H9 (cell line): ENCODE data around the gene DBH. TPM values are rescaled to one million over a fixed set of nuclear protein-coding genes. Genes with fewer than 3 reads are reported as not detected.

ENCODE experiments used
- DNase-seq: peaks from one replicate; pipeline ENCODE4 v3.0.0-alpha.2; 2017
- H2AFZ ChIP-seq: one replicate; pipeline ENCODE4 v1.6.1; 2013; ENCODE audit warnings: mild to moderate bottlenecking, low read length, control low read depth, moderate library complexity
- H2AK5ac ChIP-seq: 2 replicates; pipeline ENCODE4 v1.6.1; 2013; ENCODE audit warnings: low read length, control low read depth, mixed read lengths; ENCODE audit not compliant: insufficient read length
- H2BK120ac ChIP-seq: one replicate; pipeline ENCODE4 v1.6.1; 2013; ENCODE audit warnings: low read depth, mild to moderate bottlenecking, low read length, control low read depth, inconsistent platforms; ENCODE audit not compliant: poor library complexity, severe bottlenecking
- H2BK12ac ChIP-seq: 2 replicates; pipeline ENCODE4 v1.6.1; 2013; ENCODE audit warnings: low read length, control low read depth, mixed read lengths, low read depth; ENCODE audit not compliant: insufficient read length
- H2BK15ac ChIP-seq: 2 replicates; pipeline ENCODE4 v1.6.1; 2013; ENCODE audit warnings: low read depth, low read length, control low read depth
- H2BK20ac ChIP-seq: one replicate; pipeline ENCODE4 v1.6.1; 2013; ENCODE audit warnings: low read depth, mild to moderate bottlenecking, low read length, control low read depth, inconsistent platforms; ENCODE audit not compliant: poor library complexity, severe bottlenecking
- H2BK5ac ChIP-seq: 2 replicates; pipeline ENCODE4 v1.6.1; 2013; ENCODE audit warnings: low read length, control low read depth, mixed read lengths; ENCODE audit not compliant: insufficient read length
- H3K14ac ChIP-seq: 2 replicates; pipeline ENCODE4 v1.6.1; 2013; ENCODE audit warnings: low read length, control low read depth; ENCODE audit not compliant: insufficient read depth
- H3K18ac ChIP-seq: 2 replicates; pipeline ENCODE4 v1.6.1; 2013; ENCODE audit warnings: low read depth, mild to moderate bottlenecking, mixed read lengths, low read length, control low read depth; ENCODE audit not compliant: insufficient read length
- H3K23ac ChIP-seq: 2 replicates; pipeline ENCODE4 v1.6.1; 2013; ENCODE audit warnings: low read length, control low read depth, mixed read lengths, low read depth; ENCODE audit not compliant: insufficient read length
- H3K23me2 ChIP-seq: 2 replicates; pipeline ENCODE4 v1.6.1; 2013; ENCODE audit warnings: low read depth, mild to moderate bottlenecking, mixed read lengths, low read length, control low read depth; ENCODE audit not compliant: insufficient read length, poor library complexity, severe bottlenecking
- H3K27ac ChIP-seq: 2 replicates; pipeline ENCODE4 v1.5.1; 2013; ENCODE audit warnings: low read length, control low read depth, mixed read lengths, low read depth; ENCODE audit not compliant: insufficient read length
- H3K27me3 ChIP-seq: 2 replicates; pipeline ENCODE4 v1.6.1; 2013; ENCODE audit warnings: low read length, control low read depth, inconsistent platforms; ENCODE audit not compliant: insufficient read depth
- H3K4ac ChIP-seq: 2 replicates; pipeline ENCODE4 v1.6.1; 2013; ENCODE audit warnings: low read depth, mild to moderate bottlenecking, control low read depth, inconsistent platforms, low read length, moderate library complexity
- H3K4me1 ChIP-seq: 2 replicates; pipeline ENCODE4 v1.6.1; 2013; ENCODE audit warnings: low read length, control low read depth, inconsistent platforms; ENCODE audit not compliant: insufficient read depth
- H3K4me2 ChIP-seq: 2 replicates; pipeline ENCODE4 v1.6.1; 2013; ENCODE audit warnings: low read length, control low read depth, mixed read lengths; ENCODE audit not compliant: insufficient read length, insufficient read depth
- H3K56ac ChIP-seq: 2 replicates; pipeline ENCODE4 v1.6.1; 2013; ENCODE audit warnings: low read depth, mild to moderate bottlenecking, mixed read lengths, low read length, control low read depth; ENCODE audit not compliant: insufficient read length
- H3K79me1 ChIP-seq: 2 replicates; pipeline ENCODE4 v1.6.1; 2013; ENCODE audit warnings: low read depth, mild to moderate bottlenecking, moderate library complexity, low read length, control low read depth, inconsistent platforms; ENCODE audit not compliant: insufficient read depth, poor library complexity, severe bottlenecking
- H3K79me2 ChIP-seq: 2 replicates; pipeline ENCODE4 v1.6.1; 2013; ENCODE audit warnings: low read length, control low read depth, inconsistent platforms; ENCODE audit not compliant: insufficient read depth
- H3K9ac ChIP-seq: 2 replicates; pipeline ENCODE4 v1.6.1; 2013; ENCODE audit warnings: low read length, control low read depth, mixed read lengths; ENCODE audit not compliant: insufficient read length; ENCODE audit errors: extremely low read depth
- H3K9me3 ChIP-seq: one replicate; pipeline ENCODE4 v1.6.1; 2013; ENCODE audit warnings: low read depth, low read length, inconsistent platforms; ENCODE audit not compliant: control insufficient read depth
- H3T11ph ChIP-seq: one replicate; pipeline ENCODE4 v1.6.1; 2013; ENCODE audit warnings: mild to moderate bottlenecking, low read length, control low read depth, inconsistent platforms
- H4K20me1 ChIP-seq: one replicate; pipeline ENCODE4 v1.6.1; 2013; ENCODE audit not compliant: control insufficient read depth, insufficient read length, insufficient read depth
- H4K5ac ChIP-seq: 2 replicates; pipeline ENCODE4 v1.6.1; 2013; ENCODE audit warnings: low read depth, mild to moderate bottlenecking, mixed read lengths, low read length, control low read depth; ENCODE audit not compliant: insufficient read length
- H4K8ac ChIP-seq: replicated peaks from 2 replicates; pipeline ENCODE4 v1.6.1; 2013; ENCODE audit warnings: low read length, control low read depth, mixed read lengths, low read depth; ENCODE audit not compliant: insufficient read length
- H4K91ac ChIP-seq: 2 replicates; pipeline ENCODE4 v1.6.1; 2013; ENCODE audit warnings: low read depth, mild to moderate bottlenecking, moderate library complexity, mixed read lengths, low read length, control low read depth; ENCODE audit not compliant: insufficient read length
- H3K27ac Mint-ChIP-seq, 3 experiments: 2 replicates in 2 of 3; 3 replicates in 1 of 3; pipeline ENCODE4 v1.8.0; 2020 to 2021; ENCODE audit warnings: mixed read lengths in 3 of 3, mild to moderate bottlenecking in 1 of 3, moderate library complexity in 1 of 3
- H3K27me3 Mint-ChIP-seq: 2 replicates; pipeline ENCODE4 v1.8.0; 2021; ENCODE audit warnings: low read depth, mild to moderate bottlenecking, moderate library complexity, mixed read lengths
- H3K36me3 Mint-ChIP-seq, 3 experiments: 2 replicates in 2 of 3; 3 replicates in 1 of 3; pipeline ENCODE4 v1.8.0; 2020 to 2021; ENCODE audit warnings: low read depth in 3 of 3, mixed read lengths in 3 of 3; ENCODE audit not compliant: insufficient read depth in 1 of 3
- H3K4me1 Mint-ChIP-seq, 2 experiments: 2 replicates each; pipeline ENCODE4 v1.8.0; 2020; ENCODE audit warnings: mixed read lengths in 2 of 2
- H3K4me3 Mint-ChIP-seq, 2 experiments: 2 replicates in 1 of 2; 3 replicates in 1 of 2; pipeline ENCODE4 v1.8.0; 2020 to 2021; ENCODE audit warnings: mild to moderate bottlenecking in 2 of 2, mixed read lengths in 2 of 2, moderate library complexity in 1 of 2
- H3K9me3 Mint-ChIP-seq, 2 experiments: 2 replicates in 1 of 2; 3 replicates in 1 of 2; pipeline ENCODE4 v1.8.0; 2020; ENCODE audit warnings: mild to moderate bottlenecking in 2 of 2, mixed read lengths in 2 of 2, moderate library complexity in 1 of 2
- WGBS: extraction: QIAGEN DNeasy Blood & Tissue Kit; methylation state at CpG from one replicate; pipeline ENCODE4 v1.1.7; 2013; ENCODE audit warnings: missing lambda C conversion rate, low lambda C conversion rate, mixed read lengths; ENCODE audit not compliant: insufficient read length; ENCODE audit errors: extremely low coverage; 5-methylcytosine and 5-hydroxymethylcytosine counted together
- total RNA-seq: library from RNA; stranded (reverse); gene quantifications from 2 replicates; pipeline ENCODE4 v1.2.1, GENCODE V29; 2021
- TF ChIP-seq, protein P1 (sequence below): fragments of 200-600 bp; sonication (generic); conservative IDR thresholded peaks from 3 replicates; pipeline ENCODE4 v1.8.0; 2021; ENCODE audit warnings: antibody characterized with exemption, mild to moderate bottlenecking

DBH gene
- total RNA-seq, 1 experiment from 2014 or later: not detected

DNA sequence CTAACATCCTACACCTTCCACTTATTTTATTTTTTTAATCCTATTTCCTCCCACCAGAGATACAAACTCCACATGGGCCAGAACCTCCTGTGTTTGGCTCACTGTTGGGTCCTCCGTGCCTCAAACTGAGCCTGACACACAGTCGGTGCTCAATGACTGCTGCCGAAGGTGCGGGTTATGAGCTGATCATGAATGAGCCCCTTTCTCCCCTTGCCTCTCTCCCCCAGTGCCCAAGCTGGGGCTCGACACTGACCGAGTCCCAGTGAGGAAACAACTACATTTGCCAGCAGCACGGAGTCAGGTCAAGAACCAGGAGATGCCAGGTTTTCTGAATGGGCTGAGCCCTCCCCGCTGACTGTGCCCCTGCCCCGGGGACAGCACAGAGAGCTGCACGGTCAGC lies 57.0 kb downstream of the DBH start:
- H3K9me3 ChIP-seq: no peaks in the 10 kb centered on the region
- H4K20me1 ChIP-seq: peaks cover 2% of the 10 kb centered on the region
- no peak overlapping the region for H2AK5ac ChIP-seq
- H2BK20ac ChIP-seq: no peak overlapping the region
- H2BK120ac ChIP-seq: no peak overlapping the region
- H3K23me2 ChIP-seq: peaks cover 2% of the 10 kb centered on the region
- H2BK15ac ChIP-seq: no peak overlapping the region
- no peak overlapping the region for H3K4me3 Mint-ChIP-seq
- peaks cover 3 to 4% of the 10 kb centered on the region in 2 experiments; a peak in 2 of 4 replicates for H3K4me1 Mint-ChIP-seq
- TF ChIP-seq, protein P1, sequence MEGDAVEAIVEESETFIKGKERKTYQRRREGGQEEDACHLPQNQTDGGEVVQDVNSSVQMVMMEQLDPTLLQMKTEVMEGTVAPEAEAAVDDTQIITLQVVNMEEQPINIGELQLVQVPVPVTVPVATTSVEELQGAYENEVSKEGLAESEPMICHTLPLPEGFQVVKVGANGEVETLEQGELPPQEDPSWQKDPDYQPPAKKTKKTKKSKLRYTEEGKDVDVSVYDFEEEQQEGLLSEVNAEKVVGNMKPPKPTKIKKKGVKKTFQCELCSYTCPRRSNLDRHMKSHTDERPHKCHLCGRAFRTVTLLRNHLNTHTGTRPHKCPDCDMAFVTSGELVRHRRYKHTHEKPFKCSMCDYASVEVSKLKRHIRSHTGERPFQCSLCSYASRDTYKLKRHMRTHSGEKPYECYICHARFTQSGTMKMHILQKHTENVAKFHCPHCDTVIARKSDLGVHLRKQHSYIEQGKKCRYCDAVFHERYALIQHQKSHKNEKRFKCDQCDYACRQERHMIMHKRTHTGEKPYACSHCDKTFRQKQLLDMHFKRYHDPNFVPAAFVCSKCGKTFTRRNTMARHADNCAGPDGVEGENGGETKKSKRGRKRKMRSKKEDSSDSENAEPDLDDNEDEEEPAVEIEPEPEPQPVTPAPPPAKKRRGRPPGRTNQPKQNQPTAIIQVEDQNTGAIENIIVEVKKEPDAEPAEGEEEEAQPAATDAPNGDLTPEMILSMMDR: no peak
- H4K8ac ChIP-seq: no peak overlapping the region
- no peak overlapping the region for H3K4ac ChIP-seq
- H3T11ph ChIP-seq: no peak overlapping the region
- no peak overlapping the region for H3K4me2 ChIP-seq
- no peaks in the 10 kb centered on the region for H3K9me3 Mint-ChIP-seq
- H3K27me3 Mint-ChIP-seq: no peaks in the 10 kb centered on the region; the same call in 1 of the 2 replicates
- no peak overlapping the region for H4K91ac ChIP-seq
- H3K79me2 ChIP-seq: no peaks in the 10 kb centered on the region
- H3K56ac ChIP-seq: no peak overlapping the region
- peak overlapping the region in 1 of 3 experiments; percentile 73; a peak in 2 of 7 replicates for H3K27ac Mint-ChIP-seq
- no CpG with 5 or more reads among the region's 10 CpGs for WGBS
- H3K36me3 Mint-ChIP-seq: no peaks in the 10 kb centered on the region; a peak in 1 of 7 replicates
- no peaks in the 10 kb centered on the region for H3K27me3 ChIP-seq
- H3K23ac ChIP-seq: no peak overlapping the region
- no peak overlapping the region for H3K27ac ChIP-seq
- no peak overlapping the region for H3K9ac ChIP-seq
- H3K18ac ChIP-seq: no peak overlapping the region
- no peak overlapping the region for H2BK12ac ChIP-seq
- H2BK5ac ChIP-seq: no peak overlapping the region
- no peaks in the 10 kb centered on the region for H3K79me1 ChIP-seq
- H3K14ac ChIP-seq: no peak overlapping the region; the same call in 1 of the 2 replicates
- no peak for DNase-seq
- H2AFZ ChIP-seq: no peak overlapping the region
- no peaks in the 10 kb centered on the region for H3K4me1 ChIP-seq
- no peak overlapping the region for H4K5ac ChIP-seq
